ENCODE measurements around the gene SPOUT1. TPM values are rescaled to one million over a fixed set of nuclear protein-coding genes. Genes with fewer than 3 reads are reported as not detected.

SPOUT1 gene
- polyA plus RNA-seq, 1 donor (not counting 4 experiments of a cell fraction or from before 2014, with no cell fraction given) = 22.0 TPM

- dilution Hi-C loops (cut with MboI; ENCODE audit: extremely low pct_ligation_motif_present, low sequenced_read_pairs) = no loop called here
- no peak for FAIRE-seq
- DNase-seq (ENCODE audit: low read depth, low spot score) = no peak
- no peak overlapping the region for H3K27ac ChIP-seq (ENCODE audit: control insufficient read depth, insufficient read depth, low read length)
- H3K27me3 ChIP-seq (ENCODE audit: control insufficient read depth, extremely low read depth, insufficient read depth, low read length) = no peaks in the 10 kb centered on the region
- no peak overlapping the region for H3K9ac ChIP-seq (ENCODE audit: control insufficient read depth, extremely low read depth, insufficient read depth, low read length)
- no peaks in the 10 kb centered on the region for H3K9me1 ChIP-seq (ENCODE audit: control insufficient read depth, extremely low read depth, insufficient read depth, low read length)
- no peak overlapping the region for H2AFZ ChIP-seq (ENCODE audit: control insufficient read depth, low read length)
- H3K9me3 ChIP-seq (ENCODE audit: control insufficient read depth, low read depth, low read length) = no peaks in the 10 kb centered on the region
- no peak overlapping the region for H3K4me2 ChIP-seq (ENCODE audit: control insufficient read depth, extremely low read depth, insufficient read depth, low read depth, low read length)
- H4K20me1 ChIP-seq (ENCODE audit: control insufficient read depth, extremely low read depth, insufficient read depth, low read length) = no peaks in the 10 kb centered on the region
- H3K79me2 ChIP-seq (ENCODE audit: control insufficient read depth, insufficient read depth, low read length) = no peaks in the 10 kb centered on the region
- H3K4me1 ChIP-seq (ENCODE audit: control insufficient read depth, extremely low read depth, insufficient read depth, low read length) = no peaks in the 10 kb centered on the region
- no peak overlapping the region for H3K4me3 ChIP-seq (ENCODE audit: control insufficient read depth in 2 of 3, extremely low read depth in 1 of 3, insufficient read depth in 2 of 3, low read depth in 1 of 3, low read length in 3 of 3)
- peaks cover 9 to 12% of the 10 kb centered on the region in 2 experiments for H3K36me3 ChIP-seq (ENCODE audit: control insufficient read depth in 2 of 2, extremely low read depth in 1 of 2, insufficient read depth in 2 of 2, low read length in 2 of 2)
- TF ChIP-seq, protein P1, sequence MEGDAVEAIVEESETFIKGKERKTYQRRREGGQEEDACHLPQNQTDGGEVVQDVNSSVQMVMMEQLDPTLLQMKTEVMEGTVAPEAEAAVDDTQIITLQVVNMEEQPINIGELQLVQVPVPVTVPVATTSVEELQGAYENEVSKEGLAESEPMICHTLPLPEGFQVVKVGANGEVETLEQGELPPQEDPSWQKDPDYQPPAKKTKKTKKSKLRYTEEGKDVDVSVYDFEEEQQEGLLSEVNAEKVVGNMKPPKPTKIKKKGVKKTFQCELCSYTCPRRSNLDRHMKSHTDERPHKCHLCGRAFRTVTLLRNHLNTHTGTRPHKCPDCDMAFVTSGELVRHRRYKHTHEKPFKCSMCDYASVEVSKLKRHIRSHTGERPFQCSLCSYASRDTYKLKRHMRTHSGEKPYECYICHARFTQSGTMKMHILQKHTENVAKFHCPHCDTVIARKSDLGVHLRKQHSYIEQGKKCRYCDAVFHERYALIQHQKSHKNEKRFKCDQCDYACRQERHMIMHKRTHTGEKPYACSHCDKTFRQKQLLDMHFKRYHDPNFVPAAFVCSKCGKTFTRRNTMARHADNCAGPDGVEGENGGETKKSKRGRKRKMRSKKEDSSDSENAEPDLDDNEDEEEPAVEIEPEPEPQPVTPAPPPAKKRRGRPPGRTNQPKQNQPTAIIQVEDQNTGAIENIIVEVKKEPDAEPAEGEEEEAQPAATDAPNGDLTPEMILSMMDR (optimal IDR thresholded peaks at IDR 0.05 in 1 of 3, IDR thresholded peaks at IDR 0.05 in 1 of 3, conservative IDR thresholded peaks at IDR 0.05 in 1 of 3; ENCODE audit: extremely low read depth in 1 of 3, insufficient read depth in 2 of 3, low read length in 3 of 3) = no peak
- TF ChIP-seq EZH2 (IDR thresholded peaks at IDR 0.05; ENCODE audit: low read length) = no peak
These were observed 8.7 kb upstream of the SPOUT1 start for GRCh38 chr9:128838338-128838737.

- Histone ChIP-seq H3K4me1 (ENCODE audit: control insufficient read depth, extremely low read depth, insufficient read depth, low read length) (no peaks in the 10 kb centered on the region), H3K36me3 (ENCODE audit: control insufficient read depth in 2 of 2, extremely low read depth in 1 of 2, insufficient read depth in 2 of 2, low read length in 2 of 2) (peaks cover 13 to 16% of the 10 kb centered on the region in 2 experiments), H3K9me3 (ENCODE audit: control insufficient read depth, low read depth, low read length) (no peaks in the 10 kb centered on the region), H3K4me2 (ENCODE audit: control insufficient read depth, extremely low read depth, insufficient read depth, low read depth, low read length) (no peak overlapping the region), H2AFZ (ENCODE audit: control insufficient read depth, low read length) (no peak overlapping the region), H3K9me1 (ENCODE audit: control insufficient read depth, extremely low read depth, insufficient read depth, low read length) (no peaks in the 10 kb centered on the region), H3K27me3 (ENCODE audit: control insufficient read depth, extremely low read depth, insufficient read depth, low read length) (no peaks in the 10 kb centered on the region), H3K27ac (ENCODE audit: control insufficient read depth, insufficient read depth, low read length) (no peak overlapping the region), H3K4me3 (ENCODE audit: control insufficient read depth in 2 of 3, extremely low read depth in 1 of 3, insufficient read depth in 2 of 3, low read depth in 1 of 3, low read length in 3 of 3) (no peak overlapping the region), H4K20me1 (ENCODE audit: control insufficient read depth, extremely low read depth, insufficient read depth, low read length) (no peaks in the 10 kb centered on the region), H3K9ac (ENCODE audit: control insufficient read depth, extremely low read depth, insufficient read depth, low read length) (no peak overlapping the region), H3K79me2 (ENCODE audit: control insufficient read depth, insufficient read depth, low read length) (no peaks in the 10 kb centered on the region)
- FAIRE-seq = no peak
- dilution Hi-C loops (cut with MboI; ENCODE audit: extremely low pct_ligation_motif_present, low sequenced_read_pairs) = no loop called here
- TF ChIP-seq EZH2 (IDR thresholded peaks at IDR 0.05; ENCODE audit: low read length) = no peak
- TF ChIP-seq, protein P1 (optimal IDR thresholded peaks at IDR 0.05 in 1 of 3, IDR thresholded peaks at IDR 0.05 in 1 of 3, conservative IDR thresholded peaks at IDR 0.05 in 1 of 3; ENCODE audit: extremely low read depth in 1 of 3, insufficient read depth in 2 of 3, low read length in 3 of 3) = no peak
- DNase-seq (ENCODE audit: low read depth, low spot score) = no peak
These were observed 7.0 kb upstream of the SPOUT1 start for GRCh38 chr9:128836509-128837145.

Data from keratinocyte (primary cell).